Measurements from ENCODE around the gene CD96. TPM values are rescaled to one million over a fixed set of nuclear protein-coding genes. Genes with fewer than 3 reads are reported as not detected.

Gene CD96
- total RNA-seq, 3 donors from 2014 or later, result 1.4 to 8.2 (median 6.2) TPM

DNA sequence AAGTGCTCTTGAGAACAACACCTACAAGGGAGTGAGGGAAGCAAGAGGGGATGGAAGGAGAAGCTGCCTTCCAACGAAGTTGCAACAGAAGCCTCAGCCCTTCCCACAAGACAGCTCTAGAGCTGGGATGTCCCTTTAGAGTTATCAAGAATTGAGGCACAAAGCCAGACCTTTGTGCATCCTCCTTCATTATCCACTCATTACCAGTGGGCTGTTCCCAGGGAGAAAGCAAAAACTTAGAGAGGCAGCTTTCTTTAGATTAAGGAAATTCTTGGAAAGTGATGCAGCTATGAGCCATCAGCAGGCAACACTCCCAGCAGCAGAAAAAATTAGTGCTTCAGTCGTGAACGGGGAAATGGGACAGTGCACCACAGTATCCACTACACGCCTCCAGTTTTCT lies 10.6 kb upstream of the CD96 start:
- Histone ChIP-seq H3K4me1 (no peaks in the 10 kb centered on the region), H3K36me3 (no peaks in the 10 kb centered on the region), H3K4me3 (no peak overlapping the region), H3K27me3 (no peaks in the 10 kb centered on the region), H3K9me3 (no peaks in the 10 kb centered on the region), H3K27ac (no peak overlapping the region)
- no peak for DNase-seq (ENCODE audit: low spot score in 2 of 2)
- TF ChIP-seq POLR2AphosphoS5 (IDR thresholded peaks at IDR 0.05) (no peak), POLR2A (IDR thresholded peaks at IDR 0.05) (no peak)
- TF ChIP-seq, protein P1, sequence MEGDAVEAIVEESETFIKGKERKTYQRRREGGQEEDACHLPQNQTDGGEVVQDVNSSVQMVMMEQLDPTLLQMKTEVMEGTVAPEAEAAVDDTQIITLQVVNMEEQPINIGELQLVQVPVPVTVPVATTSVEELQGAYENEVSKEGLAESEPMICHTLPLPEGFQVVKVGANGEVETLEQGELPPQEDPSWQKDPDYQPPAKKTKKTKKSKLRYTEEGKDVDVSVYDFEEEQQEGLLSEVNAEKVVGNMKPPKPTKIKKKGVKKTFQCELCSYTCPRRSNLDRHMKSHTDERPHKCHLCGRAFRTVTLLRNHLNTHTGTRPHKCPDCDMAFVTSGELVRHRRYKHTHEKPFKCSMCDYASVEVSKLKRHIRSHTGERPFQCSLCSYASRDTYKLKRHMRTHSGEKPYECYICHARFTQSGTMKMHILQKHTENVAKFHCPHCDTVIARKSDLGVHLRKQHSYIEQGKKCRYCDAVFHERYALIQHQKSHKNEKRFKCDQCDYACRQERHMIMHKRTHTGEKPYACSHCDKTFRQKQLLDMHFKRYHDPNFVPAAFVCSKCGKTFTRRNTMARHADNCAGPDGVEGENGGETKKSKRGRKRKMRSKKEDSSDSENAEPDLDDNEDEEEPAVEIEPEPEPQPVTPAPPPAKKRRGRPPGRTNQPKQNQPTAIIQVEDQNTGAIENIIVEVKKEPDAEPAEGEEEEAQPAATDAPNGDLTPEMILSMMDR (IDR thresholded peaks at IDR 0.05), result no peak
- intact Hi-C loops (cut with DNase I; ENCODE audit: low total_unique reads), result no loop called here

DNA sequence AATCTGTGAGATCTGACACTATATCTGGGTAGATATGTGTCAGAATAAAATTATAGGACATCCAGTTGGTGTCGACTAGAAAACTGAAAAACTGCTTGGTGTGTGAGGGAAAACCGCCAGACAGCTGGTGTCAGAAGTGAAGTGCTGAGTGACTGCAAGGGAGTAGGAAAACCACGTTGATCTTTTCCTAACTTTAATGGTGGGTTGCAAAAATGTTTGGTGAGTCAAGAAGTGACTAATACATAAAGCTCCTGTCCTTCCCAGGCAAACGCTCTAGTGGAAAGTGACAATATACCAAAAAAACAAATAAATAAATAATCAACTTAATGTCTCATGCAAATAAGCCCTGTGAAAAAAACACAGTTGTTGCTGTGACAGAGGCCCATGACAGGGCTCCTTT lies 7.3 kb upstream of the CD96 start:
- intact Hi-C loops (cut with DNase I; ENCODE audit: low total_unique reads), result no loop called here

DNA sequence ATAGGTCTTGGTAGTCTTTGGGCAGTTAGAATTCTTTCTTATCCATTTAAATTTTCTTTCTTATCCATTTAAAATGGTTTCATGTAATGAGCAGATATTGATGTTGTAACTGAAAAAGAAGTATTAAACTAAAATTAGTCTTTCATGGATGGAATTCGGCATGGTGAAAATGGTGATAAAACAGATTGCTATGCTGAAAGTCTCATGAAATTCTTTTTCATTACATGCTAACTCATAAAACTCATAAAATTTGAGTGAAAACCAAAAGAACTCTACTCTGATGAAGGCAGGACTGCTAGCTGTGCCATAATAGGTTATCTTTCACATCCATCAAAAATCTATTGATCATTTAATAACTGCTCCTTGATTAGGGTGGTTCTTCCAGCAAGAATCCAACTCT lies 3.9 kb upstream of the CD96 start:
- TF ChIP-seq POLR2AphosphoS5 (IDR thresholded peaks at IDR 0.05), result no peak
- TF ChIP-seq, protein P1 (IDR thresholded peaks at IDR 0.05), result no peak
- TF ChIP-seq POLR2A (IDR thresholded peaks at IDR 0.05), result no peak
- intact Hi-C loops (cut with DNase I; ENCODE audit: low total_unique reads), result no loop called here
- no peak overlapping the region for H3K4me3 ChIP-seq
- H3K9me3 ChIP-seq, result no peaks in the 10 kb centered on the region
- no peak for DNase-seq (ENCODE audit: low spot score in 2 of 2)
- H3K4me1 ChIP-seq, result no peaks in the 10 kb centered on the region
- H3K27me3 ChIP-seq, result no peaks in the 10 kb centered on the region
- no peak overlapping the region for H3K27ac ChIP-seq
- H3K36me3 ChIP-seq, result no peaks in the 10 kb centered on the region

More for the DNA sequence above, 7.3 kb upstream of the CD96 start:
- Histone ChIP-seq H3K4me1 (no peaks in the 10 kb centered on the region), H3K27ac (no peak overlapping the region), H3K4me3 (no peak overlapping the region), H3K36me3 (no peaks in the 10 kb centered on the region), H3K27me3 (no peaks in the 10 kb centered on the region), H3K9me3 (no peaks in the 10 kb centered on the region)
- no peak for DNase-seq (ENCODE audit: low spot score in 2 of 2)
- TF ChIP-seq, protein P1 (IDR thresholded peaks at IDR 0.05), result no peak
- no peak for TF ChIP-seq POLR2A (IDR thresholded peaks at IDR 0.05)
- no peak for TF ChIP-seq POLR2AphosphoS5 (IDR thresholded peaks at IDR 0.05)

DNA sequence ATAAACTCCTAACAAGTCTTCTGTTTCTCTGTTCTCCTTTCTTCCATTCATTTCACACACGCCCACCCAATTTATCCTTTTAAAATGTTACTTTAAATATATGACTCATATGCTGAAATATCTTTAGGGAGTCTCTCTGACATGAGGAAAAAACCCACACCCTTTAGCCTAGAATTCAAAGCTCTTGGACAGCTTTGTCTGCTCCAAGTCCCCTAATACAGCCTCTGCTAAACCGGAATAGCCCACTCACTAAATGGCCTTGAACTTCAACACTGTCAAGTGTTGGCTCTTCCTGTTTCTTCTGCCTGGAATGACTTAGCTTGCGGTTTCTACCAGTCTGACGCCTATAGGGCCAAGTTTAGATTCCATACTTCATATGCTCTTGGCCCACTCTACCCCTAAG lies 3.3 kb upstream of the CD96 start:
- no peaks in the 10 kb centered on the region for H3K4me1 ChIP-seq
- H3K4me3 ChIP-seq, result no peak overlapping the region
- intact Hi-C loops (cut with DNase I; ENCODE audit: low total_unique reads), result no loop called here
- no peak for DNase-seq (ENCODE audit: low spot score in 2 of 2)
- H3K36me3 ChIP-seq, result no peaks in the 10 kb centered on the region
- H3K27me3 ChIP-seq, result no peaks in the 10 kb centered on the region
- H3K9me3 ChIP-seq, result no peaks in the 10 kb centered on the region
- no peak overlapping the region for H3K27ac ChIP-seq
- TF ChIP-seq POLR2AphosphoS5 (IDR thresholded peaks at IDR 0.05) (no peak), POLR2A (IDR thresholded peaks at IDR 0.05) (no peak)
- TF ChIP-seq, protein P1 (IDR thresholded peaks at IDR 0.05), result no peak

DNA sequence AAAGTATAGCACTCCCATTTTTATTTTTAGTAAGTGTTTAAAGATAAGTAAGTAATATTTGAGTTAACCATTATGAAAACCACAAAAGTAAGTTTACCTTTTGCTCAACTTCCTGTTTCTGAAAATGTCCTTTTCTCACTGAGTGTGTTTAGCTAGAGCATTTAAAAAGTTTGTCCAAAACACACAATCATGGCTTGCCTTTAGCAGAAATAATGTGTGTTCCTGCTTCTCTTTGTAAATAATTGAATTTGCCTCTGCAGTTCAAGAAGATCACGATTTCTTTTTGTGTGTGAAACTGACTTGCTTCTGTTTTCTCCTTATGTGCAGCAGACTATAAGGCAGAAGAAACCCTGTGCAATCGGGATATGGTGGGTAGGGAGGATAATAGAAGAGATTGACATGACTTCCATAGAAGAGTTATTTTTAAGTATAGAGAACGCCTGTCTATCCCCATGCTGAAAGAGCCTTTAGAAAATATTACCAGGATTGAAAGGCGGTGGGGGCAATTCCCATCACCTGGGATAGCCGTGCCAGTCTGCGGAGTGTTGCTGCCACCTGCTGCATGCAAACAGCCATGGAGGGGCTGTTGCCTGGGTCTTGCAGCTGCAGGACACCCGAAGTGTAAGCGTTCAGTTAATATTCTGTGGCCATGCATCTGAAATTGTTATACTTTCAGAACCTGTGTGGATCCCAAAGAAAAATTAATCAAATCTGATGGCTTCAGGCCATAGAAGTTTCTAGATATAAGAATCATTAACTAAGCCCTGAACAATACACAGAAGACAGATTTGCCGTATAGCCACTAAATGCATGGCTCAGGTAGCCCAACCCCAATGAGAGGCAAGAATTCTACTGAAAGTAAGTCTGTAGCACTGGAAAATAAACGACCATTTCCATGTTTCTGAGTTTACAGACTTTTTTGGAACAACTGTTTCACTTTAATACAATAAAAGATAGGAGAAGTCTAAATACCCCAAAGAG lies 2.4 kb upstream of the CD96 start:
- Histone ChIP-seq H3K4me1 (no peaks in the 10 kb centered on the region), H3K36me3 (no peaks in the 10 kb centered on the region), H3K9me3 (no peaks in the 10 kb centered on the region), H3K4me3 (no peak overlapping the region), H3K27ac (no peak overlapping the region), H3K27me3 (no peaks in the 10 kb centered on the region)
- intact Hi-C loops (cut with DNase I; ENCODE audit: low total_unique reads), result no loop called here
- TF ChIP-seq, protein P1 (IDR thresholded peaks at IDR 0.05), result no peak
- TF ChIP-seq POLR2AphosphoS5 (IDR thresholded peaks at IDR 0.05) (no peak), POLR2A (IDR thresholded peaks at IDR 0.05) (no peak)
- no peak for DNase-seq (ENCODE audit: low spot score in 2 of 2)

Data from breast epithelium (tissue), 4 donors.